Erythroblast (primary cell): Measurements from ENCODE around the gene USP48.
A peak's percentile ranks its signal among the peaks of the same experiment; 100 is the strongest.
"Not testable (repeated sequence)": the region's sequence is repeated elsewhere in the genome, so short reads cannot be mapped to it uniquely, and the experiment has no call there.

Source experiments
- DNase-seq, 2 experiments: peaks; one replicate each; lab custom pipeline; 2025; lab: John Stamatoyannopoulos, UW
- GATA1 ChIP-seq: IDR thresholded peaks from 2 replicates; pipeline ENCODE4 v1.6.1; 2011; ENCODE audit warnings: low read depth, mild to moderate bottlenecking, control low read depth, low read length, moderate library complexity
- POLR2A ChIP-seq: IDR thresholded peaks from 2 replicates; pipeline ENCODE4 v1.6.1; 2011; ENCODE audit warnings: mild to moderate bottlenecking, low read length

The USP48 gene

DNA sequence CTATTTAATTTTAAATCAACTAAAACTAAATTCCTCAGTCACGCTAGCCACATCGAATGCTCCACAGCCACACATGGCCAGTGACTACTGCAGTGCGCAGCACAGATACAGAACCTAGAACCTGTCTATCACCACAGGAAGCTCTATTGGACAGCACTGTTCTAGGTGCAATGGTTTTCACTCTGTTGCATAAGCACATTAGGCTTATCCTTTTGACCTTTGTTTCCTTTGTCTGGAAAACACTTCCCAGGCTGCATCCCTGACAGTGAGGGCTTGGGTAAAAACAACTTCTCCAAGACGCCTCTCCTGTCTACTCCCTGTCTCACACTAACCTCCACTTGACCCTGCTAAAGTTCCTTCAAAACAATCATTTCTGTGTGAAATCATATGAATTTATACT is 80.2 kb downstream of the USP48 start:
- TF ChIP-seq POLR2A (no peak), GATA1 (no peak)
- DNase-seq: no peak

GRCh38 chr1:21701401-21701800 is 81.5 kb downstream of the USP48 start:
- TF ChIP-seq POLR2A: no peak
- TF ChIP-seq GATA1: no peak
- DNase-seq: no peak

DNA sequence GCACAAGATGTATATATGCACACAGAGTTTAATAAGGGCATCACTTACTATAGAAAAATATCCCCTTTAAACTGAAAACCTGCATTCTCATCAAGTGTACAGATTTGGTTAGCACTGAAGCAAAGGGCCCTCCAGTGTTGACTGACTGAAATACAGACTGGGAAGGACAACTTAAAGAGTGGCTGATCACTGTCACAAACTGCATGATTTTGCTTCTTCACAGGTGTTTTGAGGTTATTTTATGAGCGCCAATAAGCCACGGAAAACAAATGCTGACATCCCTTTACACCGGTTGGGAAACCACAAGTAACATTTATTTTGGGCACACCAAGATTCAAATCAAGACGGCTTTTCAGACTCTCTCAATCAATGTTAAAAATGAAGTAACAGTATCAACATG is 82.9 kb downstream of the USP48 start:
- TF ChIP-seq POLR2A (no peak), GATA1 (no peak)
- DNase-seq: no peak

DNA sequence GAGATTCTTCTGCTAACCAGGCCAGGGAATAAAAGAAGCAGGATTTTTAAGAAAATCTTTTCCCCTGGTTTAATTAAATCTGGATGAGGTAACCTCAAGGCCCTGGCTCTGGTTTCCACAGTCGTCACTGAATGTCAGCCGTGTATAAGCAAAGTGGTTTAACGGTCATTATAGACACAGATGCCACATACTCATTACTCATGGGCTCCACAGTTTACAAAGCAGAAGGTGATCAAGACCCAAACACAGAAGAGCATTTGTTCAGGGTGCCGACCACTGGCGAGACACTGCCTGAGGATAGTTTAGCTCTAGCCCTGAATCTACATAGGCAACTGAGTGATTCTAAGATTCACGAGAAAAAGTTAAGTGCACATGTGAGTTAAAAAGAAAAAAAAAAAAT is 86.0 kb downstream of the USP48 start:
- DNase-seq: no peak

DNA sequence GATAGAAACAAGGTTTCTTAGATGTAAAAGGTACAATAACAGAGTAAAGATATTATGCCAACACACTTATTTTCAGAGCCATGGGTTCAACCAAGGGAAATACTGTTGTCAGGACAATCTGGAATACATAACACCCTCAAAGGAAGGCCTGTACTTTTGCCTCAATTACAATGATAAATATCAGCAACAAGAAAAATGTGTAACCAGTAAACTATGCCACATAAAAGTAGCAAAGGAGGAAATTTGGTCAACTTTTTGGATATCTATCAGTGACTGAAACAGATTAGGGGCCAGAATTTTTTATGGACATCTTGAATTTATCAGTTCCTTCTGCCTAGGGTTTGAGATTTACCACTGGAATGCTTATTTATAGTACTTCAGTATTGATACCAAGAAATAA is 89.2 kb downstream of the USP48 start:
- TF ChIP-seq POLR2A (no peak), GATA1 (no peak)
- no peak for DNase-seq

More for the DNA sequence above, 86.0 kb downstream of the USP48 start:
- TF ChIP-seq GATA1 (no peak), POLR2A (no peak)

DNA sequence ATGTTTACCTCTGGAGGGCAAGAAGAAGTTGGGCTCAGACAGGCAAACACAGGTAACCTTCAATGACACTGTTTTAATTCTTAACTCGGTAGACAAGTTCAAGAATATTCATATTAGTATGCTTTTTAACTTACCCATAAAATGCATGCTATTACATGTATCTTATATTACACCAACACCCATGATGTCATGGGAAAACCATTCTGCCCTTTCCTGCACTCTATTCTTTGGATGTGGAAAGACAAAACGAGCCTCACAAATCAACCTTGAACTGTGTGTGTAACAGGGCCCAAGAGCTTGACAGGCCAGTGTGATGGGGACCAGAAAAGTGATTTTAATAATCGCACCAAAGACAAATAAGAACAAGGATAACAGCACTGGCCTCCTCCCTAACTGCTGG is 91.2 kb downstream of the USP48 start:
- no peak for TF ChIP-seq POLR2A
- no peak for TF ChIP-seq GATA1
- no peak for DNase-seq

DNA sequence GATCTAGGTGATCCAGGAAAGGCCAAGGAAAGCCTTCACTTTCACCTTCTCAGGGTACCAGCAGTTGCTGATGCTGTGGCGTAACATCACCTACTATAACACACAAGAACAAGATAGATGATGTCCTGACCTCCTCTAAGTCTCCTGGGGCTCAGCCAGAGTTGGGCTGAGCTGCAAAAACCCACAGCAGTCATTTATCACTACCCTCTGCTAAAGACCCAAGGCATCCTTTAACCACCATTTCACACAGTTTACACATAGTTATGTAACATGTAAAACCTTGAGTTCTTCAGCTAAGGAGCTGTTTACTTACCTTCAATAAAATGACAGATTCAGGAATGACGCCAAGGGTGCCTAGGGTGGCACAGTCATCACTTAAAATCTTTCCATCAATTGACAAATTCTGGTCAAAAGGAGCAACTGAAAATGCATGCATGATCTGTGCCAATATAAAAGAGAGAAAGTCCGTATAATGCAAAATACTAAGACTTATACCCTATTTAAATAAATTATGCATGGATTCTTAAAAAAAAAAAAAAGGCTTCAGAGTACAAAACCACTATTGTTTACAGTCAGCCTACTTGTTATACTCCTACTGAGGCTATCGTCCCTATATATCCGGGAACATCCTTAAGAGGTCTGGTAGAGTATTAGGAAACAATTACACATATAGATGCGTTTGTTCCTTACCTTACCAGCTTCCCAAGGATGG is 93.1 kb downstream of the USP48 start:
- peak in 1 of 2 experiments; percentile 31 for DNase-seq
- TF ChIP-seq POLR2A (no peak), GATA1 (no peak)

- peak in 1 of 2 experiments; percentile 83 for DNase-seq
These were observed 95.8 kb downstream of the USP48 start for GRCh38 chr1:21687081-21687529.

DNA sequence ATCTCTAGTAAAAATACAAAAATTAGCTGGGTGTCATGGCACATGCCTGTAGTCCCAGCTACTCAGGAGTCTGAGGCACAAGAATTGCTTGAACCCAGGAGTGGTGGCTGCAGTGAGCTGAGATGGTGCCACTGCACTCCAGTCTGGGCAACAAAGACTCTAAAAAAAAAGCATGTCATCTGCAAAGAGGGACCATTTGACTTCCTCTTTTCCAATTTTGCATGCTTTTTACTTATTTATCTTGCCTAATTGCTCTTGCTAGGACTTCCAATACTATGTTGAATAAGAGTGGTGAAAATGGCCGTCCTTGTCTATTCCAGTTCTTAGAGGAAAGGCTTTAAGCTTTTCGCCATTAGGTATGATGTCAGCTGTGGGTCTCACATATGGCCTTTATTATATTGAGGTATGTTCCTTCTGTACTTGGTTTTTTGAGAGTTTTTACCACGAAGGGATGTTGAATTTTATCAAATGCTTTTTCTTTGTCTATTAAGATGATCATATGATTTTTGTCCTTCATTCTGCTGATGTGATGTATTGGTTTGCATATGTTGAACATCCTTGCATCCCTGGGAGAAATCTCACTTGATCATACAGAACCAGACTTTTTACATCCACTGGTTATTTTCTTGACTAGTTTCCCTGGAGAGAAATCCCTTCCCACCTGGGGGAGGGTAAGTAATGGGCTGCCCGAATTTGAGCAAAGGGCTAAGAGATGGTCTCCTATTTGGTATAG is 96.8 kb downstream of the USP48 start:
- peak in 1 of 2 experiments; percentile 55 for DNase-seq
- no peak for TF ChIP-seq POLR2A
- TF ChIP-seq GATA1: no peak

More at GRCh38 chr1:21687081-21687529, 95.8 kb downstream of the USP48 start:
- TF ChIP-seq GATA1 (no peak), POLR2A (no peak)

DNA sequence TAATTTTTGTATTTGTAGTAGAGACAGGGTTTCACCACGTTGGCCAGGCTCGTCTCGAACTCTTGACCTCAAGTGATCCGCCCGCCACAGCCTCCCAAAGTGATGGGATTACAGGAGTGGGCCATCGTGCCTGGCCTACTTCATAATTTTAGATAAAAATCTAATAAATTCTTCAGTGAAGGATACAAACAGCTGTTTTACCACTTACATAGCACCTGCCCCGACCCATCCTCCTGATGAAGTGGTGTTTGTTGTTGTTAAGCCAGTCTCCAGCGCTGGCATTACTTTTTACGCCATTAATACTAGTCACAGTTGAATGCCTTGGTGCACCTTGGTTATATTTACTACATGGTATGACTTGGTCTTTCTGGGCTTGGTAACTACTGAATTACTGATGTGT is 101.5 kb downstream of the USP48 start:
- no peak for DNase-seq
- TF ChIP-seq POLR2A (no peak), GATA1 (no peak)

DNA sequence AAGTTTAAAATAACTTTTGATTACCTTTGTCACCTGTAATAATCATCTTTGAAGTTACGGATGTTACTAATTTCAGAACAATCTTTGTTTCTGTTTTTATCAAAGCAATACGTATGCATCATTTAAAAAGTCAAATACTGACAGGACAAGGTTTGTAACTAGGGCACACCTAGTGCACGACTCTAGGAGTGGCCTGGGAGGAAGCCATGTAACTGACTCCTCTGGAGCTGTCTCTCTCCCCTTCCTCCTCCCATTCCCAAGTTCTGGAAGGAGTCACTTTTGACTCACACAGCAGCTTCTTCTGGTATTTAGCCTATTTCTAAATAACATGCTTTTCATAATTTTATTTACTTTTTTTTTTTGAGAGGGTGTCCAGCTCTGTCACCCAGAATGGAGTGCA is 102.0 kb downstream of the USP48 start:
- TF ChIP-seq POLR2A (no peak), GATA1 (no peak)
- DNase-seq: no peak

- TF ChIP-seq GATA1 (no peak), POLR2A (no peak)
- DNase-seq: no peak
These were observed 102.6 kb downstream of the USP48 start for GRCh38 chr1:21680381-21680780.

DNA sequence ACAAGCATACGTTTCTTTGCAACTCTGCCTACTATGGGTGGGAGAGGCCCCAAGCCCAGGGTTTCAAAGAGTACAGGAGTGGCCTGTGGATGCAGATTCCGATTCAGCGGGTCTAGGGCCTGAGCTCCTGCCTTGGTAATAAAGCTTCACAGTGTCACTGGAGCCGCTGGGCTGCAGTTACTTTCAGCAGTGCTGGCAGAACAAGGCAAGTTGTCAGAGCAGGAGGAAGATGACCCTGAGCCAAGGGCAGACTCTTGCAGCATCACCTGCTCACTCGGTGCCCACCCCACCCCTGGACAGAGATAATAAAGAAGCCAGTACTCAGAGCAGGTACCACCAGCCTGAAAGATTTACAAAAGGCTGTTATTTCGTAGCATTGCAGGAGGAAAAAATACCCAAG is 105.8 kb downstream of the USP48 start:
- TF ChIP-seq GATA1: no peak
- TF ChIP-seq POLR2A: no peak
- DNase-seq: peak in 1 of 2 experiments; percentile 48

DNA sequence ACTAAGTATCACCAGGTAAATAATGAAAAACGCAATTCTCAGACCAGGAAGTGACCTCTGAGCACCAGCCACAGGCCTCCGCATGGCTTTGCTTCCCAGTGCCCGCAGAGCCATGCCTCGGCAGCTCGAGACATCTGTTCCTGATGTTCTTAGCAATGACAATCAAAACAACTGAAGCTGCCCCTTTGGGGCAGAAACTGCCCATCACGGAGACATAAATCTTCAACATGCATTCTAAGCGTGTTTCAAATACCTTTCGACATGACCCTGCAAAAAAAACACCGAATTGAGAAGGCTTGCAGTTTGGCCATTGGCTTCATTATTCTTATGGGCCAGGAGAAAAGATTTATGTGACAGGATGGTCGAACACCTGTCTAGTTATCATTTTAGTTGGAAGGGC is 108.0 kb downstream of the USP48 start:
- no peak for TF ChIP-seq GATA1
- no peak for DNase-seq

- not testable (repeated sequence) for DNase-seq
These were observed 109.1 kb downstream of the USP48 start for GRCh38 chr1:21673853-21674252.

GRCh38 chr1:21673277-21673780 is 109.6 kb downstream of the USP48 start:
- no peak for TF ChIP-seq GATA1
- no peak for TF ChIP-seq POLR2A
- peak in 1 of 2 experiments; percentile 48 for DNase-seq
